Neural cell (in vitro differentiated cells): ENCODE measurements around the gene ZRANB1. TPM values are rescaled to one million over a fixed set of nuclear protein-coding genes. Genes with fewer than 3 reads are reported as not detected.

Source experiments
- H2AFZ ChIP-seq: fragments of 200-600, 300-800 bp; sonication (generic), shearing (Covaris generic); 2 replicates; pipeline ENCODE4 v1.6.0; 2014; ENCODE audit warnings: low read depth, mild to moderate bottlenecking, antibody characterized with exemption, low read length, moderate library complexity
- H3F3A ChIP-seq: fragments of 200-600 bp; shearing (Covaris generic); 2 replicates; pipeline ENCODE4 v1.6.1; 2016; ENCODE audit warnings: mild to moderate bottlenecking, moderate library complexity, mixed read lengths, antibody characterized with exemption, low read length; ENCODE audit not compliant: insufficient read depth, poor library complexity, severe bottlenecking
- H3K27ac ChIP-seq: fragments of 200-600, 300-800 bp; sonication (generic), shearing (Covaris generic); 2 replicates; pipeline ENCODE4 v1.5.1; 2014; ENCODE audit warnings: mild to moderate bottlenecking, low read length, moderate library complexity
- H3K27me3 ChIP-seq: fragments of 300-800, 200-600 bp; sonication (generic), shearing (Covaris generic); 2 replicates; pipeline ENCODE4 v1.6.0; 2014; ENCODE audit warnings: mild to moderate bottlenecking, low read depth, low read length, moderate library complexity; ENCODE audit not compliant: insufficient read depth
- H3K36me3 ChIP-seq: fragments of 300-800, 200-600 bp; sonication (generic), shearing (Covaris generic); 2 replicates; pipeline ENCODE4 v1.5.1; 2014; ENCODE audit warnings: mild to moderate bottlenecking, antibody characterized with exemption, low read length, moderate library complexity; ENCODE audit not compliant: insufficient read depth
- H3K4me2 ChIP-seq: fragments of 300-800, 200-600 bp; sonication (generic), shearing (Covaris generic); 2 replicates; pipeline ENCODE4 v1.6.0; 2014; ENCODE audit warnings: mild to moderate bottlenecking, low read length
- H3K4me3 ChIP-seq: fragments of 300-800, 200-600 bp; sonication (generic), shearing (Covaris generic); 2 replicates; pipeline ENCODE4 v1.5.1; 2014; ENCODE audit warnings: mild to moderate bottlenecking, low read length, moderate library complexity
- H3K79me2 ChIP-seq: fragments of 200-600 bp; shearing (Covaris generic); replicated peaks from 2 replicates; pipeline ENCODE4 v1.6.0; 2014; ENCODE audit warnings: mild to moderate bottlenecking, low read length, moderate library complexity; ENCODE audit not compliant: insufficient read depth
- H3K9ac ChIP-seq: fragments of 300-800, 200-600 bp; sonication (generic), shearing (Covaris generic); 2 replicates; pipeline ENCODE4 v1.6.1; 2016; ENCODE audit warnings: mild to moderate bottlenecking, low read length, mixed read lengths
- H3K9me2 ChIP-seq: fragments of 200-600 bp; shearing (Covaris generic); 2 replicates; pipeline ENCODE4 v1.6.1; 2016; ENCODE audit warnings: mild to moderate bottlenecking, low read length, mixed read lengths; ENCODE audit not compliant: insufficient read depth
- H3K9me3 ChIP-seq: fragments of 200-600, 300-800 bp; sonication (generic), shearing (Covaris generic); 2 replicates; pipeline ENCODE4 v1.6.1; 2016; ENCODE audit warnings: mild to moderate bottlenecking, mixed run types, low read length, moderate library complexity, mixed read lengths
- H4K20me1 ChIP-seq: fragments of 200-600 bp; shearing (Covaris generic); 2 replicates; pipeline ENCODE4 v1.6.1; 2016; ENCODE audit warnings: mild to moderate bottlenecking, mixed run types; ENCODE audit not compliant: insufficient read depth
- CTCF ChIP-seq: fragments of 450-650 bp; IDR thresholded peaks from 2 replicates; pipeline ENCODE4 v1.5.1; 2014; ENCODE audit warnings: antibody characterized with exemption, mild to moderate bottlenecking, moderate library complexity; ENCODE audit not compliant: poor library complexity, severe bottlenecking
- EP300 ChIP-seq: fragments of 450-650 bp; conservative IDR thresholded peaks from 2 replicates; pipeline ENCODE4 v1.6.1; 2014; ENCODE audit warnings: antibody characterized with exemption, mild to moderate bottlenecking, moderate library complexity; ENCODE audit not compliant: poor library complexity, severe bottlenecking
- EZH2 ChIP-seq: fragments of 200-600, 300-800 bp; shearing (Covaris generic), sonication (generic); IDR thresholded peaks from 2 replicates; pipeline ENCODE4 v1.6.1; 2014; ENCODE audit warnings: antibody characterized with exemption, low read length, borderline replicate concordance, mild to moderate bottlenecking; ENCODE audit not compliant: insufficient read depth, poor library complexity, severe bottlenecking
- MXI1 ChIP-seq: fragments of 450-650 bp; conservative IDR thresholded peaks from 2 replicates; pipeline ENCODE4 v1.6.1; 2014; ENCODE audit warnings: antibody characterized with exemption, mild to moderate bottlenecking; ENCODE audit not compliant: poor library complexity, severe bottlenecking
- POLR2AphosphoS5 ChIP-seq: IDR thresholded peaks from 2 replicates; pipeline ENCODE4 v1.6.1; 2012
- RAD21 ChIP-seq: fragments of 450-650 bp; conservative IDR thresholded peaks from 2 replicates; pipeline ENCODE4 v1.6.1; 2014; ENCODE audit warnings: antibody characterized with exemption, mild to moderate bottlenecking, moderate library complexity
- REST ChIP-seq: IDR thresholded peaks from 2 replicates; pipeline ENCODE4 v1.6.1; 2012; ENCODE audit warnings: borderline replicate concordance
- SMC3 ChIP-seq: fragments of 450-650 bp; conservative IDR thresholded peaks from 2 replicates; pipeline ENCODE4 v1.6.1; 2014; ENCODE audit warnings: antibody characterized with exemption, mild to moderate bottlenecking, moderate library complexity; ENCODE audit not compliant: poor library complexity
- TAF1 ChIP-seq: IDR thresholded peaks from 2 replicates; pipeline ENCODE4 v1.6.1; 2012; ENCODE audit warnings: low read depth
- polyA plus RNA-seq: library from polyadenylated mRNA; depleted of rRNA; stranded (reverse); fragments of >200 nt; gene quantifications from 2 replicates; pipeline ENCODE4 v1.2.3, GENCODE V29; 2014

Gene ZRANB1
- polyA plus RNA-seq, 1 donor from 2014 or later, result 47.7 TPM

- Histone ChIP-seq H3K27ac (no peak overlapping the region), H3K9ac (no peak overlapping the region), H4K20me1 (no peaks in the 10 kb centered on the region), H3K4me2 (no peak overlapping the region), H3K4me3 (no peak overlapping the region), H3K79me2 (peaks cover 14% of the 10 kb centered on the region), H2AFZ (no peak overlapping the region), H3K9me3 (no peaks in the 10 kb centered on the region), H3K27me3 (no peaks in the 10 kb centered on the region), H3K9me2 (no peaks in the 10 kb centered on the region), H3F3A (no peaks in the 10 kb centered on the region), H3K36me3 (no peaks in the 10 kb centered on the region)
- no peak for TF ChIP-seq TAF1
- TF ChIP-seq EP300, result no peak
- TF ChIP-seq EZH2, result no peak
- no peak for TF ChIP-seq SMC3
- TF ChIP-seq REST, result no peak
- no peak for TF ChIP-seq POLR2AphosphoS5
- no peak for TF ChIP-seq MXI1
- TF ChIP-seq RAD21, result no peak
- TF ChIP-seq CTCF, result no peak
Observed at GRCh38 chr10:125014836-125015355, 73.0 kb downstream of the ZRANB1 start.

GRCh38 chr10:125015356-125015944, 73.5 kb downstream of the ZRANB1 start:
- Histone ChIP-seq H3K79me2 (peaks cover 18% of the 10 kb centered on the region), H4K20me1 (no peaks in the 10 kb centered on the region), H3K4me3 (no peak overlapping the region)

More at GRCh38 chr10:125015356-125015944, 73.5 kb downstream of the ZRANB1 start:
- H3K9me3 ChIP-seq, result no peaks in the 10 kb centered on the region
- TF ChIP-seq CTCF (no peak), RAD21 (no peak), TAF1 (no peak), SMC3 (no peak), EZH2 (no peak), EP300 (no peak)
- H3K4me2 ChIP-seq, result no peak overlapping the region
- H3K27ac ChIP-seq, result no peak overlapping the region
- no peak overlapping the region for H2AFZ ChIP-seq
- no peaks in the 10 kb centered on the region for H3K9me2 ChIP-seq
- H3K9ac ChIP-seq, result no peak overlapping the region
- H3K36me3 ChIP-seq, result no peaks in the 10 kb centered on the region
- no peaks in the 10 kb centered on the region for H3F3A ChIP-seq
- no peaks in the 10 kb centered on the region for H3K27me3 ChIP-seq
